SH-SY5Y (cell line): Measurements from ENCODE around the gene ARID2.

Experiments used
- GATA2 ChIP-seq: IDR thresholded peaks from 2 replicates; pipeline ENCODE4 v1.6.1; 2011; ENCODE audit warnings: mild to moderate bottlenecking, low read depth, low read length
- GATA3 ChIP-seq: IDR thresholded peaks from 2 replicates; pipeline ENCODE4 v1.6.1; 2011; ENCODE audit warnings: low read depth, mild to moderate bottlenecking, low read length, moderate library complexity

GRCh38 chr12:45877069-45877468 lies 147.6 kb downstream of the ARID2 start:
- TF ChIP-seq GATA2 (no peak), GATA3 (no peak)
